ENCODE results near the gene ADIG.

ADIG gene

GRCh38 chr20:38608188-38608587 lies 27.2 kb downstream of the ADIG start:
- H3K4me3 ChIP-seq (ENCODE audit: low read depth, low read length), result no peak overlapping the region

GRCh38 chr20:38609815-38610214 lies 28.8 kb downstream of the ADIG start:
- H3K36me3 ChIP-seq (ENCODE audit: control insufficient read depth, insufficient read depth, low read length), result no peaks in the 10 kb centered on the region
- no peak overlapping the region for H3K4me3 ChIP-seq (ENCODE audit: low read depth, low read length)
- H3K4me1 ChIP-seq (ENCODE audit: control insufficient read depth, insufficient read depth, low read length), result peaks cover 2% of the 10 kb centered on the region
- no peak overlapping the region for H3K9ac ChIP-seq (ENCODE audit: low read depth, low read length)
- no peaks in the 10 kb centered on the region for H3K9me3 ChIP-seq (ENCODE audit: control insufficient read depth, insufficient read depth, low read length)
- no peaks in the 10 kb centered on the region for H3K27me3 ChIP-seq (ENCODE audit: control insufficient read depth, insufficient read depth, low read length)

More at GRCh38 chr20:38608188-38608587, 27.2 kb downstream of the ADIG start:
- H3K27me3 ChIP-seq (ENCODE audit: control insufficient read depth, insufficient read depth, low read length), result no peaks in the 10 kb centered on the region
- peaks cover 2% of the 10 kb centered on the region for H3K4me1 ChIP-seq (ENCODE audit: control insufficient read depth, insufficient read depth, low read length)
- no peaks in the 10 kb centered on the region for H3K36me3 ChIP-seq (ENCODE audit: control insufficient read depth, insufficient read depth, low read length)
- no peak overlapping the region for H3K9ac ChIP-seq (ENCODE audit: low read depth, low read length)
- no peaks in the 10 kb centered on the region for H3K9me3 ChIP-seq (ENCODE audit: control insufficient read depth, insufficient read depth, low read length)

DNA sequence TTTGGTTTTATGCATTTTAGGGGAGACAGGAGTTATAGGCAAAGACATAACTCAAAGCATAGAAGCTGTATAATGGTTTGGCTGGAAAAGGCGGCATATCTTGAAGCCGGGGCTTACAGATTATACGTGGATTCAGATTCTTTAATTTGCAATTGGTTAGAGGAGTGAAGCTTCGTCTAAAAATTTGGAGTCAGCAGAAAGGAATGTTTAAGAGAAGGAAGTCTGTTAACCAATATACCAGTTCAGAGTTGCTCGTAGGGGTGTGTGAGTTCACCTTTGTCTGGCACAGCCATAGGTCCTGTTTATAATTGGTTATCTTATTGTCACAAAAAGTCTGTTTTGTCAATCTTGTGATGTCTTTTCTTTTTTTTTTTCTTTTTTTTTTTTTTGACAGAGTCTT lies 29.5 kb downstream of the ADIG start:
- Histone ChIP-seq H3K4me3 (ENCODE audit: low read depth, low read length) (no peak overlapping the region), H3K4me1 (ENCODE audit: control insufficient read depth, insufficient read depth, low read length) (peaks cover 2% of the 10 kb centered on the region), H3K27me3 (ENCODE audit: control insufficient read depth, insufficient read depth, low read length) (no peaks in the 10 kb centered on the region), H3K9ac (ENCODE audit: low read depth, low read length) (no peak overlapping the region), H3K9me3 (ENCODE audit: control insufficient read depth, insufficient read depth, low read length) (no peaks in the 10 kb centered on the region), H3K36me3 (ENCODE audit: control insufficient read depth, insufficient read depth, low read length) (no peaks in the 10 kb centered on the region)

GRCh38 chr20:38612751-38613515 lies 31.9 kb downstream of the ADIG start:
- Histone ChIP-seq H3K9me3 (ENCODE audit: control insufficient read depth, insufficient read depth, low read length) (no peaks in the 10 kb centered on the region), H3K36me3 (ENCODE audit: control insufficient read depth, insufficient read depth, low read length) (no peaks in the 10 kb centered on the region), H3K9ac (ENCODE audit: low read depth, low read length) (no peak overlapping the region), H3K4me3 (ENCODE audit: low read depth, low read length) (no peak overlapping the region), H3K4me1 (ENCODE audit: control insufficient read depth, insufficient read depth, low read length) (peaks cover 2% of the 10 kb centered on the region), H3K27me3 (ENCODE audit: control insufficient read depth, insufficient read depth, low read length) (no peaks in the 10 kb centered on the region)

DNA sequence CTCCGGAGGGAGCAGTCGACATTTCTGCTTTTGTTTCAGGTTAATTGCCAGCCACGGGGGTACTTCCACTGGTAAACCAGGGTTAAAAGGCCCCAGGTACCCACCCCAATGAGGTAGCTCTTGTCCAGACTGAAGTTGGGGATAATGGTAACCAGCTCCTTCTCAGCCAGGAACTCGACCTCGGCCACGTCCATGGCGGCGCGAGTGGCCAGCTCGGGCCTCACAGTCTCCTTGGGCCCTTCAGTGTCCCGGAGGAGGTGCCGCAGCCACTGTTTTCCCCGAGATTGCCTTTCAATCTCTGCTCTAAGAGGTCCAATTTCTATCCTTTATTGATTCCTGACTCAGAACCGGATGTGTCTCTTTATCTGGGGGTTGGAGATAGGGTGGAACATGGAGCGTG lies 34.3 kb downstream of the ADIG start:
- H3K4me3 ChIP-seq (ENCODE audit: low read depth, low read length), result no peak overlapping the region
- H3K9me3 ChIP-seq (ENCODE audit: control insufficient read depth, insufficient read depth, low read length), result no peaks in the 10 kb centered on the region
- H3K36me3 ChIP-seq (ENCODE audit: control insufficient read depth, insufficient read depth, low read length), result peaks cover 3% of the 10 kb centered on the region
- no peak overlapping the region for H3K9ac ChIP-seq (ENCODE audit: low read depth, low read length)
- H3K27me3 ChIP-seq (ENCODE audit: control insufficient read depth, insufficient read depth, low read length), result no peaks in the 10 kb centered on the region
- H3K4me1 ChIP-seq (ENCODE audit: control insufficient read depth, insufficient read depth, low read length), result peaks cover 2% of the 10 kb centered on the region

DNA sequence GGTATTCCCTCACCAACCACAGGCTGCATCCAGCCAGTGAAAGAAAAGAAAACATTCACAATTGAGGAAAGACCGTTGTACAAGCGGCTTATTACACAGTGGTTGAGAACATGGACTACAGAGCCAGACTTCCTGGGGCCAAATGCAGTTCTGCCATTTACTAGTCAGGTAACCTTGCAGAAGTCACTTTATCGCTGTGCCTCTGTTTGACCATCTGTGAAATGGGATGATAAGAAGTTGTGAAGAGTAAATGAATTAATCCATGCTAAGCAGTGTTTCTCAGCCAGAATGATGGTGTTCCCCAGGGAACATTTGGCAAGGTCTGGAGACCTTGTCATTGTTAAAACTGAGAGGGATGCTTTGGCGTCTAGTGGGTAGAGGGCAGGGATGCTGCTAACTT lies 35.5 kb downstream of the ADIG start:
- H3K27me3 ChIP-seq (ENCODE audit: control insufficient read depth, insufficient read depth, low read length), result no peaks in the 10 kb centered on the region
- no peak overlapping the region for H3K9ac ChIP-seq (ENCODE audit: low read depth, low read length)
- H3K4me1 ChIP-seq (ENCODE audit: control insufficient read depth, insufficient read depth, low read length), result peaks cover 2% of the 10 kb centered on the region
- H3K4me3 ChIP-seq (ENCODE audit: low read depth, low read length), result no peak overlapping the region
- H3K36me3 ChIP-seq (ENCODE audit: control insufficient read depth, insufficient read depth, low read length), result peaks cover 3% of the 10 kb centered on the region
- H3K9me3 ChIP-seq (ENCODE audit: control insufficient read depth, insufficient read depth, low read length), result no peaks in the 10 kb centered on the region

GRCh38 chr20:38617011-38617829 lies 36.2 kb downstream of the ADIG start:
- Histone ChIP-seq H3K27me3 (ENCODE audit: control insufficient read depth, insufficient read depth, low read length) (no peaks in the 10 kb centered on the region), H3K4me1 (ENCODE audit: control insufficient read depth, insufficient read depth, low read length) (peaks cover 2% of the 10 kb centered on the region), H3K4me3 (ENCODE audit: low read depth, low read length) (no peak overlapping the region), H3K36me3 (ENCODE audit: control insufficient read depth, insufficient read depth, low read length) (peaks cover 3% of the 10 kb centered on the region), H3K9ac (ENCODE audit: low read depth, low read length) (no peak overlapping the region), H3K9me3 (ENCODE audit: control insufficient read depth, insufficient read depth, low read length) (no peaks in the 10 kb centered on the region)

DNA sequence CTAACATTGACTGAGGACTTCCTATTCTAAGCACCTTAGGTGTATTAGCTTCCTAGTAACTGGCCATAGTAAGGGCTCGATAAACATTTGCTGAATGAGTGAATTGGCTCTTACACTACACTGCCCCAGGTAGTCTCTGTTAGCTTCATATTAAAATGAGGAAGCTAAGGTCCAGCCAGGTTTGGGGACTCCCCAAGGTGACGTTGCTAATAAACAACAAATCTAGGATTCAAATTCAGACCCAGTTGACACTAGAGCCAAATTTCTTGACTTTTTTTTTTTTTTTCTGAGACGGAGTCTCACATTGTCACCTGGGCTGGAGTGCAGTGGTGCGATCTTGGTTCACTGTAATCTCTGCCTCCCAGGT lies 36.8 kb downstream of the ADIG start:
- H3K9ac ChIP-seq (ENCODE audit: low read depth, low read length), result no peak overlapping the region
- no peaks in the 10 kb centered on the region for H3K27me3 ChIP-seq (ENCODE audit: control insufficient read depth, insufficient read depth, low read length)
- H3K4me3 ChIP-seq (ENCODE audit: low read depth, low read length), result no peak overlapping the region
- no peaks in the 10 kb centered on the region for H3K9me3 ChIP-seq (ENCODE audit: control insufficient read depth, insufficient read depth, low read length)
- peaks cover 3% of the 10 kb centered on the region for H3K36me3 ChIP-seq (ENCODE audit: control insufficient read depth, insufficient read depth, low read length)
- H3K4me1 ChIP-seq (ENCODE audit: control insufficient read depth, insufficient read depth, low read length), result no peaks in the 10 kb centered on the region

DNA sequence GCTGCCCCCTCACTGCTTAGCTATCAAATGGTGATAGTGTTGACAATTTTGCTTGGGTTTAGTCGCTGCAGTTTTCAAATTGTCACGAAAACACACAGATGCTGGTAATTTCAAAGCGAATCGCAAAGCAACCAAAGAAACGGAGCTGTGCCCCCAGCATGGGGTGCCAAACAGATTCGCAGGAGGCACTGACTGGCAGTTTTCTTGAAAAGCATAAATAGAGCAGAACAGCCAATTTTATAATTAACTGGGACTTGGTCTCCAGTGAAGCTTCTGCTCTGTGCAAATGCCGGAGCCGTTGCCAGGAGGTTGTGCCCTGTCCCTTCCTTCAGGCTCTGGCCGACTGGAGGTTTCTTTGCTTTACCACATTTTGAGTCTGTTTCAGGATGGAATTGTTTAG lies 39.4 kb downstream of the ADIG start:
- H3K4me1 ChIP-seq (ENCODE audit: control insufficient read depth, insufficient read depth, low read length), result no peaks in the 10 kb centered on the region
- H3K36me3 ChIP-seq (ENCODE audit: control insufficient read depth, insufficient read depth, low read length), result peaks cover 3% of the 10 kb centered on the region
- no peaks in the 10 kb centered on the region for H3K27me3 ChIP-seq (ENCODE audit: control insufficient read depth, insufficient read depth, low read length)
- no peak overlapping the region for H3K9ac ChIP-seq (ENCODE audit: low read depth, low read length)
- H3K4me3 ChIP-seq (ENCODE audit: low read depth, low read length), result no peak overlapping the region
- H3K9me3 ChIP-seq (ENCODE audit: control insufficient read depth, insufficient read depth, low read length), result no peaks in the 10 kb centered on the region

DNA sequence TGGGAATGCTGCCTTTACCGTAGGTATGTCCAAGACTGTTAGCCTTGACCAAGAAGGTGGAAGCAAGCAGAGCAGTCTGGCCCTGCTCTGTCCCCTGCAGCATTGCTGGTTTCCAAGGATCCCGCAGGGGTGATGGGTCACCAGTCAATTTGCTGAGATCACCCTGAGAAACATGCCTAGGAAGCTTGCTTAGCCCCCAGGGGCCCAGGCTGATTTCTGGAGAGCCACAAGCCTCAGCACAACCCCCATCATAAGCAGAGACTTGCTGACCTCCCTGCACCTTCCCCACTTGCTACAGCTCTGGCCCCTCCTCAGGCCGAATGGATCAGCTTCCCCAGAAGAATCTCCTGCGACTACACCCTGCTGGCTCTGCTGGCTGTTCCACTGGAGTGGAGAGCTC lies 42.1 kb downstream of the ADIG start:
- Histone ChIP-seq H3K4me3 (ENCODE audit: low read depth, low read length) (no peak overlapping the region), H3K4me1 (ENCODE audit: control insufficient read depth, insufficient read depth, low read length) (no peaks in the 10 kb centered on the region), H3K9me3 (ENCODE audit: control insufficient read depth, insufficient read depth, low read length) (no peaks in the 10 kb centered on the region), H3K36me3 (ENCODE audit: control insufficient read depth, insufficient read depth, low read length) (peaks cover 3% of the 10 kb centered on the region), H3K27me3 (ENCODE audit: control insufficient read depth, insufficient read depth, low read length) (no peaks in the 10 kb centered on the region), H3K9ac (ENCODE audit: low read depth, low read length) (no peak overlapping the region)

- Histone ChIP-seq H3K4me1 (ENCODE audit: control insufficient read depth, insufficient read depth, low read length) (no peaks in the 10 kb centered on the region), H3K27me3 (ENCODE audit: control insufficient read depth, insufficient read depth, low read length) (no peaks in the 10 kb centered on the region), H3K9me3 (ENCODE audit: control insufficient read depth, insufficient read depth, low read length) (no peaks in the 10 kb centered on the region), H3K36me3 (ENCODE audit: control insufficient read depth, insufficient read depth, low read length) (no peaks in the 10 kb centered on the region), H3K4me3 (ENCODE audit: low read depth, low read length) (no peak overlapping the region), H3K9ac (ENCODE audit: low read depth, low read length) (no peak overlapping the region)
Observed at GRCh38 chr20:38624084-38624483, 43.1 kb downstream of the ADIG start.

GRCh38 chr20:38625896-38626295 lies 44.9 kb downstream of the ADIG start:
- Histone ChIP-seq H3K9ac (ENCODE audit: low read depth, low read length) (no peak overlapping the region), H3K4me3 (ENCODE audit: low read depth, low read length) (no peak overlapping the region), H3K4me1 (ENCODE audit: control insufficient read depth, insufficient read depth, low read length) (no peaks in the 10 kb centered on the region), H3K9me3 (ENCODE audit: control insufficient read depth, insufficient read depth, low read length) (no peaks in the 10 kb centered on the region), H3K27me3 (ENCODE audit: control insufficient read depth, insufficient read depth, low read length) (no peaks in the 10 kb centered on the region), H3K36me3 (ENCODE audit: control insufficient read depth, insufficient read depth, low read length) (no peaks in the 10 kb centered on the region)
